Brain microvascular endothelial cell (primary cell): ENCODE results near the gene TULP4.

Experiments used
- DNase-seq: peaks from one replicate; pipeline ENCODE4 v3.0.0-alpha.2; 2020
- H3K27ac ChIP-seq: fragments of 250-450 bp; sonication (Bioruptor Pico); 2 replicates; pipeline ENCODE4 v1.5.1; 2020; ENCODE audit warnings: mild to moderate bottlenecking, moderate library complexity
- H3K27me3 ChIP-seq: fragments of 250-450 bp; sonication (Bioruptor Pico); replicated peaks from 2 replicates; pipeline ENCODE4 v1.5.1; 2020; ENCODE audit warnings: mild to moderate bottlenecking
- H3K36me3 ChIP-seq: fragments of 250-450 bp; sonication (Bioruptor Pico); replicated peaks from 2 replicates; pipeline ENCODE4 v1.5.1; 2020; ENCODE audit warnings: mild to moderate bottlenecking
- H3K4me3 ChIP-seq: 2 replicates; pipeline ENCODE4 v1.5.1; 2011; ENCODE audit warnings: low read depth, mild to moderate bottlenecking, control low read depth, low read length, moderate library complexity
- CTCF ChIP-seq: IDR thresholded peaks from 2 replicates; pipeline ENCODE4 v1.5.1; 2011; ENCODE audit warnings: low read depth, mild to moderate bottlenecking, moderate library complexity, low read length, control low read depth, inconsistent platforms; ENCODE audit errors: missing control alignments
- in situ Hi-C: cut with HindIII; loops from 2 replicates; pipeline ENCODE4 v1.10.0; 2017; ENCODE audit warnings: low sequenced_read_pairs, low pct_ligation_motif_present

The TULP4 gene

GRCh38 chr6:158459726-158460125 lies 147.5 kb downstream of the TULP4 start:
- Histone ChIP-seq H3K27me3 (no peaks in the 10 kb centered on the region), H3K27ac (no peak overlapping the region), H3K4me3 (no peak overlapping the region), H3K36me3 (no peaks in the 10 kb centered on the region)
- no peak for TF ChIP-seq CTCF
- in situ Hi-C loops = no loop called here
- DNase-seq = no peak

GRCh38 chr6:158460602-158461169 lies 148.4 kb downstream of the TULP4 start:
- no peak for TF ChIP-seq CTCF
- in situ Hi-C loops = no loop called here
- no peaks in the 10 kb centered on the region for H3K27me3 ChIP-seq
- H3K36me3 ChIP-seq = no peaks in the 10 kb centered on the region
- no peak for DNase-seq
- no peak overlapping the region for H3K4me3 ChIP-seq
- no peak overlapping the region for H3K27ac ChIP-seq

GRCh38 chr6:158461954-158462353 lies 149.7 kb downstream of the TULP4 start:
- no peak for TF ChIP-seq CTCF
- no peak overlapping the region for H3K27ac ChIP-seq
- H3K36me3 ChIP-seq = no peaks in the 10 kb centered on the region
- in situ Hi-C loops = no loop called here
- no peak overlapping the region for H3K4me3 ChIP-seq
- H3K27me3 ChIP-seq = no peaks in the 10 kb centered on the region
- DNase-seq = no peak

- in situ Hi-C loops = no loop called here
- no peak for TF ChIP-seq CTCF
Observed at GRCh38 chr6:158464483-158464882, 152.2 kb downstream of the TULP4 start.

GRCh38 chr6:158465257-158465656 lies 153.0 kb downstream of the TULP4 start:
- no peak for TF ChIP-seq CTCF
- DNase-seq = no peak
- H3K27me3 ChIP-seq = no peaks in the 10 kb centered on the region
- H3K4me3 ChIP-seq = no peak overlapping the region
- in situ Hi-C loops = no loop called here
- H3K36me3 ChIP-seq = no peaks in the 10 kb centered on the region
- no peak overlapping the region for H3K27ac ChIP-seq

More at GRCh38 chr6:158464483-158464882, 152.2 kb downstream of the TULP4 start:
- Histone ChIP-seq H3K27me3 (no peaks in the 10 kb centered on the region), H3K27ac (no peak overlapping the region), H3K4me3 (no peak overlapping the region), H3K36me3 (no peaks in the 10 kb centered on the region)
- no peak for DNase-seq

- TF ChIP-seq CTCF = no peak
- Histone ChIP-seq H3K36me3 (no peaks in the 10 kb centered on the region), H3K27ac (no peak overlapping the region), H3K4me3 (no peak overlapping the region), H3K27me3 (no peaks in the 10 kb centered on the region)
- in situ Hi-C loops = no loop called here
- no peak for DNase-seq
Observed at GRCh38 chr6:158465747-158466146, 153.5 kb downstream of the TULP4 start.
